ENCODE measurements around the gene CNIH3. TPM values are rescaled to one million over a fixed set of nuclear protein-coding genes. Genes with fewer than 3 reads are reported as not detected.

CNIH3 gene
- total RNA-seq, 2 donors from 2014 or later: 0.33 to 1.3 TPM

DNA sequence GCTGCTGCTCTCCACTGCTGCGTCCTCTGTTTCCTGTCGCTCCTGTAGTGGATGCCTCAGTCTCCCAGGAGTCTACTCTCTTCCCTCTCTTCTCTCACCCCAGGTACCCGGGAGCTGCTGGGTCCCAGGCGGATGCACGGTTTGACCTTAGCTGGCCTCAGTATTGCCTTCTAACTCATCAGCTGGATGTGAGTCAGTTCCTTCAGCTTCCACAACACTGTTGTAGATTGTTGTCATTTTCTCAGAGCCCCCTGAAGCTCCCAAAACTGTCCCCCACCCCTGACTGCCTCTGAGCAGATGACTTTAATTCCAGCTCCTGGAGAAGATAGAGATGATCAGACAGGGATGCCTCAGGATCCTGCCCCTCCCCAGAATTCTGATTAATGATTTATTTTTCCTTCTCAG lies 7.2 kb downstream of the CNIH3 start:
- Histone ChIP-seq H3K9me3 (no peaks in the 10 kb centered on the region), H3K4me3 (no peak overlapping the region), H3K27ac (no peak overlapping the region), H3K4me1 (no peaks in the 10 kb centered on the region), H3K27me3 (peaks cover 0 to 3% of the 10 kb centered on the region in 2 donors), H3K36me3 (no peaks in the 10 kb centered on the region)
- TF ChIP-seq, protein P1, sequence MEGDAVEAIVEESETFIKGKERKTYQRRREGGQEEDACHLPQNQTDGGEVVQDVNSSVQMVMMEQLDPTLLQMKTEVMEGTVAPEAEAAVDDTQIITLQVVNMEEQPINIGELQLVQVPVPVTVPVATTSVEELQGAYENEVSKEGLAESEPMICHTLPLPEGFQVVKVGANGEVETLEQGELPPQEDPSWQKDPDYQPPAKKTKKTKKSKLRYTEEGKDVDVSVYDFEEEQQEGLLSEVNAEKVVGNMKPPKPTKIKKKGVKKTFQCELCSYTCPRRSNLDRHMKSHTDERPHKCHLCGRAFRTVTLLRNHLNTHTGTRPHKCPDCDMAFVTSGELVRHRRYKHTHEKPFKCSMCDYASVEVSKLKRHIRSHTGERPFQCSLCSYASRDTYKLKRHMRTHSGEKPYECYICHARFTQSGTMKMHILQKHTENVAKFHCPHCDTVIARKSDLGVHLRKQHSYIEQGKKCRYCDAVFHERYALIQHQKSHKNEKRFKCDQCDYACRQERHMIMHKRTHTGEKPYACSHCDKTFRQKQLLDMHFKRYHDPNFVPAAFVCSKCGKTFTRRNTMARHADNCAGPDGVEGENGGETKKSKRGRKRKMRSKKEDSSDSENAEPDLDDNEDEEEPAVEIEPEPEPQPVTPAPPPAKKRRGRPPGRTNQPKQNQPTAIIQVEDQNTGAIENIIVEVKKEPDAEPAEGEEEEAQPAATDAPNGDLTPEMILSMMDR (IDR thresholded peaks at IDR 0.05): no peak
- DNase-seq (ENCODE audit: low spot score): no peak

DNA sequence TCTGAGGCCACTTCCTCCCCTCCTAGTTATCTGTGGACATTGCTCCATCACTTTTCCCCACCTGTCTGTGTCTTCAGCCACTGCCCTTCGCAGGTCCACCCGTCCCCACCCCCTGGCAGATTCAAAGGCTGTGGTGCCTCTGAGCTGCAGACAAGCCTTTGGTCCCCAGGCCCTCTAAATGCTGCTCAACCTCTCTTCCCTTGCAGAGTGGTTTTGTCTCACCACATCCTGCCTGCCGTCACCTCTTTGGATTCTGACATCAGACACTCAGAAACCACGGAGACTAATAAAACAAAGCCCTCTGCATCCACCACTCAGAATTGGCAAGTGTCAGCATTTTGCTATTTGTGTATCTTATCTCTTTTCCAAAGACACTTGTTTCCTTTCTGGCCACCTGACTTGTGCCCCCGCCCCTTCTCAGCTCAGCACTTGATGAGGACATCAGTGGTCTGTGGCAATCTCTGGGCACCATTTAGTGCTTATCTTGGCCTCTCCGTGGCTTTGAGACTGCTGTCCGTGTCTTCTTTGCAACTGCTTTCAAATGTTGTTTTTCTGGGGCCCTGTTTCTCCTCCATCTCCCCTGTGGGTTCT lies 7.7 kb downstream of the CNIH3 start:
- TF ChIP-seq, protein P1 (IDR thresholded peaks at IDR 0.05): no peak
- H3K27me3 ChIP-seq: no peaks in the 10 kb centered on the region
- H3K4me1 ChIP-seq: no peaks in the 10 kb centered on the region
- no peak overlapping the region for H3K4me3 ChIP-seq
- H3K27ac ChIP-seq: no peak overlapping the region
- no peaks in the 10 kb centered on the region for H3K36me3 ChIP-seq
- no peaks in the 10 kb centered on the region for H3K9me3 ChIP-seq
- DNase-seq (ENCODE audit: low spot score): no peak

DNA sequence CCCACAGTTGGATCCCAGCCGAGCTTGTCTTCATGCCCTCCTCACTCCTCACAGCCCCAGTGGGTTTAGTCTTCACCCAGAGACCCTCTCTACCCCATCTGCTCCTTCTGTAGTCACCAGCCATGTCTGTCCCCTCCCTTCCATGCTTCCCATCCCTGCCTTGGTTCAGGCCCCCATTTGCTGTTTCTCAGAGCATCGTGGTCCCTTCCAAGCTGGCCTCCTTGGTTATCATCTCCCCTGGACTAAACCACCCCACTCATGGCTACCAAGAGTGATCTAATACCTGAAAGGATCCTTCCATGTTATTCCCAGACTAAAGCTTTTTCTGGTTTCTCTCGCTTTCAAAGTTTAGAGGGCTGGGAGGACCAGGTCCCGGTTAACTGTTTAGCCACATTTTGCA lies 8.3 kb downstream of the CNIH3 start:
- H3K4me1 ChIP-seq: no peaks in the 10 kb centered on the region
- H3K27me3 ChIP-seq: no peaks in the 10 kb centered on the region
- TF ChIP-seq, protein P1 (IDR thresholded peaks at IDR 0.05): no peak
- H3K27ac ChIP-seq: no peak overlapping the region
- no peaks in the 10 kb centered on the region for H3K36me3 ChIP-seq
- no peak overlapping the region for H3K4me3 ChIP-seq
- DNase-seq (ENCODE audit: low spot score): no peak
- no peaks in the 10 kb centered on the region for H3K9me3 ChIP-seq

DNA sequence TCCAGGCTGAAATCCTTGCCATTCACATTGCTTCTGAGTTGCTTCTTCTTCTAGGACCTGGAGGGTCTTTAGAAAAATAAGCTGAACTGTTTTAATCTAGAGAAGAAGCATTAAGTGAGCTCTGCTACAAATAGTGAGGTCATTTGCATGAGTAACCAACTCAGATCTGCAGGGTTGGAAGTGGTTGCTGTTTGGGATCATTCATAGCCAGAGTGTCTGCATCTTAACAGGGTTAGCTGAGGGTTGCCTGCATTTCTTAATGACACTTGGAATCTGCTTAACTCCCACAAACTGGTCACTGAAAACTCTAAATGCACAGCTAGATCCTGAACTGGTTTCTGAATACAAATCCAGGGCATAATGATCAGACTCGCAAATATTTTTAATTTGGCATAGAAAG lies 9.9 kb downstream of the CNIH3 start:
- TF ChIP-seq, protein P1 (IDR thresholded peaks at IDR 0.05): no peak
- no peaks in the 10 kb centered on the region for H3K27me3 ChIP-seq

DNA sequence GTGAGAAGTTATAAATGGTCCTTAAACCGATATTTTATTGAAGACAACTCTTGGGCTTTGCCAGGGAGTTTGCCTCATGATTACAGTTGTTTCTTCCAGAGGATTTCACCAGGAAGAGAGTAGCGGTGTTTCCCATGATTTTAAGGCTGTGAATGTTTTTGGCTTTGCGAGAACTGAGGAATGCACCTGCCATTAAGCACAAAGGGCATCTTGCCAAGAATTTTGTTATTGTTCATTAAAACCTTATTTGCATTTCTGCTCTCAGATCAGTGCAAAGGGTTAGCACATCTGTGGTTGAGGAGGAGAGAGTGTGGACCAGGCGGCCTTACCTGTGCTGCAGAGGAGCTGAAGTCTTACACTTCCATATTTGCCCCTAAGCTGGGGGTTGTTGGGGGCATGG lies 13.8 kb downstream of the CNIH3 start:
- H3K4me3 ChIP-seq: no peak overlapping the region
- no peaks in the 10 kb centered on the region for H3K4me1 ChIP-seq
- H3K9me3 ChIP-seq: no peaks in the 10 kb centered on the region
- no peak for DNase-seq (ENCODE audit: low spot score)
- TF ChIP-seq, protein P1 (IDR thresholded peaks at IDR 0.05): no peak
- H3K36me3 ChIP-seq: no peaks in the 10 kb centered on the region
- H3K27me3 ChIP-seq: no peaks in the 10 kb centered on the region
- H3K27ac ChIP-seq: no peak overlapping the region

More for the DNA sequence above, 9.9 kb downstream of the CNIH3 start:
- Histone ChIP-seq H3K9me3 (no peaks in the 10 kb centered on the region), H3K27ac (no peak overlapping the region), H3K4me3 (no peak overlapping the region), H3K4me1 (no peaks in the 10 kb centered on the region), H3K36me3 (no peaks in the 10 kb centered on the region)
- no peak for DNase-seq (ENCODE audit: low spot score)
